DND-41 (cell line): ENCODE measurements around the gene PAPPA.

Source experiments
- EZH2 ChIP-seq: IDR thresholded peaks from 3 replicates; pipeline ENCODE4 v1.6.1; 2012; ENCODE audit warnings: borderline replicate concordance, low read depth, mild to moderate bottlenecking, moderate library complexity, low read length, inconsistent platforms; ENCODE audit not compliant: severe bottlenecking
- TF ChIP-seq, protein P1 (sequence below): IDR thresholded peaks from 2 replicates; pipeline ENCODE4 v1.5.1; 2012; ENCODE audit warnings: borderline replicate concordance, low read length, moderate library complexity, mild to moderate bottlenecking; ENCODE audit not compliant: poor library complexity, severe bottlenecking; ENCODE audit errors: extremely low read depth

DNA sequence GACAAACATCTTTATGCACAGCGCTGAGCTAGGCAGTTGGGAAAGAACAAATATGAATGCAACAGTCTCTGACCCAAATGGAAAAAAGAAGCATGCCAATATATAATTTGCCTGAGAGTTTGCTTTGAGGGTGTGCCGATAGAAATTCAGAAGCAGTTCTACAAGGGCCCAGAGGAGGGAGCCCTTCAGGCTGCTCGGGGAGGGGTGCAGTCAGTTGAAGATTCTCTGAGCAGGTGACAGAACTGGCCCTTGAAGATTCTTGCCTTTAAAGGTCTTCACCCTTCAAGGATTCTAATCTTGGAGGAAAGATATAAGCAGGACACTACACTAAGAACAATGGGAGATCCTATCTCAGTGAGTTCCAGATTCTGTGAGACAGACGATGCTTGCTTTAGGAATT, 3.7 kb upstream of the PAPPA start:
- TF ChIP-seq, protein P1, sequence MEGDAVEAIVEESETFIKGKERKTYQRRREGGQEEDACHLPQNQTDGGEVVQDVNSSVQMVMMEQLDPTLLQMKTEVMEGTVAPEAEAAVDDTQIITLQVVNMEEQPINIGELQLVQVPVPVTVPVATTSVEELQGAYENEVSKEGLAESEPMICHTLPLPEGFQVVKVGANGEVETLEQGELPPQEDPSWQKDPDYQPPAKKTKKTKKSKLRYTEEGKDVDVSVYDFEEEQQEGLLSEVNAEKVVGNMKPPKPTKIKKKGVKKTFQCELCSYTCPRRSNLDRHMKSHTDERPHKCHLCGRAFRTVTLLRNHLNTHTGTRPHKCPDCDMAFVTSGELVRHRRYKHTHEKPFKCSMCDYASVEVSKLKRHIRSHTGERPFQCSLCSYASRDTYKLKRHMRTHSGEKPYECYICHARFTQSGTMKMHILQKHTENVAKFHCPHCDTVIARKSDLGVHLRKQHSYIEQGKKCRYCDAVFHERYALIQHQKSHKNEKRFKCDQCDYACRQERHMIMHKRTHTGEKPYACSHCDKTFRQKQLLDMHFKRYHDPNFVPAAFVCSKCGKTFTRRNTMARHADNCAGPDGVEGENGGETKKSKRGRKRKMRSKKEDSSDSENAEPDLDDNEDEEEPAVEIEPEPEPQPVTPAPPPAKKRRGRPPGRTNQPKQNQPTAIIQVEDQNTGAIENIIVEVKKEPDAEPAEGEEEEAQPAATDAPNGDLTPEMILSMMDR, result peak; percentile 43
- no peak for TF ChIP-seq EZH2
